HG03442 (cell line): Measurements from ENCODE around the gene CEBPB.
"Not testable (repeated sequence)": the region's sequence is repeated elsewhere in the genome, so short reads cannot be mapped to it uniquely, and the experiment has no call there.

Experiments used
- ATAC-seq: cut with Tn5 transposase; IDR thresholded peaks from one replicate; pipeline ENCODE4 v1.9.1; 2021; ENCODE audit warnings: mild to moderate bottlenecking, moderate library complexity; ENCODE audit not compliant: unreplicated experiment

The CEBPB gene

GRCh38 chr20:50190251-50191064 lies at the start of gene CEBPB:
TSS of gene CEBPB (plus strand) at chr20:50190830. CDS start at chr20:50191034, 204 bp downstream.
- ATAC-seq: peak; percentile 47

DNA sequence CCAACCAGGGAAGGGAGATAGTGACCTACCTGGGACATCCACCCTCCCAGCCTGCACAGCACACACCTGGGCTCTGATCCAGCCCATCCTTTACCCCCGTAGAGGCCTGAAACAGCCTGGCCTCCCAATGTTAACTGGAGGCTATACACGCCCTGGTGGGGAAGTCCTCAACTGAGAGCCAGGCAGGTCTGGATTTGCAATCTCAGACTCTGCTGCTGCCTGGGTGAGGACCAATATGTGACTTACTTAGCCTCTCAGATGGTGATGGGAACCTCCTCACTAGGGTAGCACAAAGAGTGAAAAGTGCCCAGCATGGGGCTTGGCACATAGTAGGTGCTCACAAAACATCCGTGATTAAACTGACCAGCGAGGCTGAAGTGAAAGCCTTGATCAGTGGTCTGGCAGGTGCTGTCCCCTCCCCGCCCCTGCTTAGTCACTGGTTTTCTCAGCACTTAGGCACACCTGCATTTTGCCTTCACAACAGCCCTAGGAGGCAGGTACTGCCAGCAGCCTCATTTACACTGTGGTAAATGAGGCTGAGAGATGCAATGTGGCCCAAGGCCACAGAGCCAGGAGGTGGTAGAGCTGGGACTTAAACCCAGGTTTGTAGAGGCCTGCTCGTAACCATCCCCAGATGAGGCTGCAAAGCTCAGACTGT lies 49.5 kb upstream of the CEBPB start:
- ATAC-seq: no peak

GRCh38 chr20:50141811-50142561 lies 48.6 kb upstream of the CEBPB start:
- no peak for ATAC-seq

- no peak for ATAC-seq
Observed at GRCh38 chr20:50142812-50143211, 47.8 kb upstream of the CEBPB start.

DNA sequence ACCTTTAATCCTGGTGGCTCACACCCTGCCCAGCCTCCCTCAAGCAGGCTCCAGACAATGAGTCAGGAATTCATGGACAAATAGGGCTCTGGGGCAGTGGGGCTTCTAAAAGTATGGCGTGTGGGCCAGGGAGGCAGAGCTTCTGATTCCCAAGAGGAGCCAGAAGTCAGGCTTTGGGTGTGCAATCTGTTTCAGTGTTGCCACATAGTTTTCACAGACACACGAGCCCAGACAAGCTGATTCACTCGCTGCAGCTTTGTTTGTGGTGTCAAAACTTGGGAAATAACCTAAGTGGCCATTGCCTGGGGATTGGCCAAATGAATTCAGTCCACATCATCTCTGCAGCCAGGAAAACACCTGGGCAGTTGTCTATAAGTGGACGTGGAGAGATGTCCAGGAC lies 46.3 kb upstream of the CEBPB start:
- ATAC-seq: no peak

DNA sequence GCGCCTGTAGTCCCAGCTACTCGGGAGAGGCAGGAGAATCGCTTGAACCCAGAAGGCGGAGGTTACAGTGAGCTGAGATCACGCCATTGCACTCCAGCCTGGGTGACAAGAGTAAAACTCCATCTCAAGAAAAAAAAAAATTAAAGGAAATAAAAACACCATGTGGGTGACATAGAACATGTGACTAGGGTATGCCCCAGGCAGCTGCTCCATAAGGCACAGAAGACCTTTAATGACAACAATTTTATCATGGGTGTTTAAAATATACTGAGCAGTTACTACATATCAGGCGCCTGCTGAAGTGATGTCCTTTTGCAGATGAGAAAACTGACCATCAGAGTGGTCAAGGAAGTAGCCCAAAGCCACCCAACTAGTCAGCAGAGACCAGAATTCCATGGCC lies 45.1 kb upstream of the CEBPB start:
- no peak for ATAC-seq

DNA sequence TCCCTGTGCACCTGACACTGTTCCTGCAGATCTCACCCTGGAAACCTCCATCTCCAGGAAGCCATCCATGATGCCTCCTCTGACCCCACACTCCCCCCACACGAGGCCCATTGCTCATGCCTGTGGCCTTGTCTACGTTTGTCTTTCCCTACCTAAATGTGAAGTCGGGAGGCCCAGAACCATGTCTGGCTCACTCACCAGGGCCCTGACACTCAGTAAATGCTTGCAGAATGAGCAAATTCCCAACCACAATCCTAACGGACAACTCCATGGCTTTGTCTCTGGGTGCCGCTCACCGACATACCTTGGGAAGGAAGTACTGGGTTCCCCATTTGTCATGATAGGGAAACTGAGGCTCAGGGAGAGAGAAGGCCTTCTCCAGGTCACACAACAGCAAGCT lies 44.4 kb upstream of the CEBPB start:
- no peak for ATAC-seq

- no peak for ATAC-seq
Observed at GRCh38 chr20:50146732-50147662, 43.6 kb upstream of the CEBPB start.

DNA sequence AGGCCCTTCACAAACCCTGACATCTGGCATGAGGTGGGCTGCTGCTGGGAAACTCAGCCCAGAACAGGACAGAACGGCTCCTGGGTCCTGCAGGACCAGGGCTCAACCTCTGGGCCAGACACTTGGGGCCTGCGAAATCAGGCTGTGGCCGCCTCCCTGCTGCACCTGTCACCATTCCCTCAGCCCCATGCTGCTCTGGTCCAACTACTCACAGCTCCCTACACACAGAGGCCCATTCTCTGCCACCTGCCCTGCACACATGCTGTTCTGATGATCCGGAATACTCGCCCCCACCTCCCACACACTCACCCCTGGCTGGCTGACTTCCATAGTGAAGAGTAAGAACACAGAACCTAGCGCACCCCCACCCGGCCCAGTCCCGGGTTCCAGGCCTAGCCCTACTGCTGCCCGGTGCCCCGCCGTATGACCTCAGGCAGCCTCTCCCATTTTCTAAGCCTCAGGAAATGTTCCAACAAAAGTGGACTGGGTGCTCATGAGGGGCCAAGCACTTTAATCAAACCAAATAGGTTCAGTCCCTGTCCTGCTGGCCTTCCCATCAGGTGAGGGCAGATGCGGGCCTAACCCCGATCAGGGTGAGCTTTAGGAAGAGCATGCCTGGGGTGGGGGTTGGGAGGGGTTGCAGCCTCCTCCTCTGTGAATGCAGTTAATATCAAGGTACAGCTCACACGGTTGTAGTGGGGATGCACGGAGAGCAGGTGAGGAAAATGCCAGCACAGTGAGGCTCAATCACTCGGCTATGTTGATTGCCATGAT lies 41.0 kb upstream of the CEBPB start:
- ATAC-seq: no peak

DNA sequence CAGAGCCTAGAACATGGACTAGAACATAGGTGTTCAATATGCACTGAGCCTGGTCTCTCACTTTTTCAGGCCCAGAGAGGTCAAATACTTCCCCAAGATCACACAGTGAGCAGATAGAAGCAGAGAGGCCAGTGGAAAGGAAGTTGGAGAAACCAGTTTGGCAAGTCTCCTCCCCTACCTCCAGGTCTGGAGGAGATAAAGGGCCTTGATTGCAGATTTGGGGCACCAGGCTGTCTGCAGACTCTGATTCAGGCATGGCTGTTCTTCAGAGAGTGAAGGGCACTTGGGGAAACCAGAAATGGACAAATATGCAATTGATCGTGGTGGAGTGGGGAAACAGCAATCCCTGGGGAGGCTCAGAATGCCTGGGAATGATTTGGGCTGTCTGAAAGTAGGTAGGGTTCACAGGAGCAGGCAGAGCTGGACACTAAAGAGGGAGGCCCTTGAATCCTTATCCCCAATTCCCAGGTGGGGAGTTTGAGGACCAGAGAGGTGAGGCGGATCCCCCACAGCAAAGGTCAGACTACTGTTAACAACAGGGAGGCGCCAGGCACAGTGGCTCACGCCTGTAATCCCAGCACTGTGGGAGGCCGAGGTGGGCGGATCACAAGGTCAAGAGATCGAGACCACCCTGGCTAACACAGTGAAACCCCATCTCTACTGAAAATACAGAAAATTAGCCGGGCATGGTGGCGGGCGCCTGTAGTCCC lies 39.4 kb upstream of the CEBPB start:
- ATAC-seq: no peak

DNA sequence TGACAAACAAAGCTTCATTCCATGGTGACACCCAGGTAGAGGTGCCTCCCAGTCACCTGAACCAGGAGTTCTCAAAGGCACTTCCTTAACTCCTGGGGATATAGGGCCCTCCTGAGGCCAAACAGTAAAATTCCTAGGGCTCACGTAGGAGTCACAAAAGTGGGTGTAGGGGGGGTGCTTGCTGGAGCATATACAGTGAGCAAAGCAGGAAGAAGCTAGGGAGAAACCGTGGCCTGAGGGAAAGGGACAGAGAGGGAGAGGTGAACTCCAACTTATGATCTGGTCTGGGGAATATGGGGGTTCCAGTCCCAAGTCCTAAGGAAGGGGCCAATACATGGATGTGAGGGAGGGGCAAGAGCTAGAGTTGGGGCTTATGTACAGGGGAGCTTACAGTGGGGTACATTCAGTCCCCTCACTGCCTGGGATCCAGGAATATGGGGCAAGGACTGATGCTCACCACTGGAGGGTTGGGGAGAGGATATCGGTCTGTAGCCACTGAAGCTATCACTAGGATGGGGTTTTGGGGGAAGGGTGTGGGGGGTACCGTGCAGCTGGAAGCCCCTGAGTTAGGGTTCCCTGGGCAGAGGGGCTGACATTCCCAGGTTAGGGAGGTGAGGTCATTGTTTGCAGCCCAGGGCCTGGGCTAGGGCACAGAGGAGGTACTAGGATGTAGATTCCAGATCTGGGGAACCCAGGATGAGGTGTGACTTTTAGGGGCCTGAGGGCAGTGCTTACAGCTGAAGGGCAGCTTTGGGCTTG lies 38.1 kb upstream of the CEBPB start:
- ATAC-seq: no peak

DNA sequence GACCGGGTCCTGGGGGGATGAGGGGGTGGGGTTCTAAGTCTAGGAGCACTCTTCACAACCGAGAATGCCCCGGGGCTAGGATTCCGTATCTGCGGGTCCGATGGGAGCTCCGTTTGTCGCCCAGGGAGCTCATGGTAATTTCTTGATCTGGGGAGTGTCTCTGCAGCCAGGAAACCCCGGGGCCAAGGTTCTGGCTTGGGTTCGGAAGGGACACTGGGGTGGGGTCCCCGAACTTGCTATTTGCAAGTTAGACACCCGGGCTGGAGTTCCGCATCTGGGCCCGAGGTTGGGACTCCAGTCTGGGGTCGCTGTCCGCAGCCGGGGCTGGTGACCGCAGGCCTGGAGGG lies 37.5 kb upstream of the CEBPB start:
- ATAC-seq: no peak

- ATAC-seq: peak; percentile 94
Observed at GRCh38 chr20:50153500-50154377, 36.9 kb upstream of the CEBPB start, which contains the start of gene PEDS1. TSS of gene PEDS1 (minus strand) at chr20:50153723. CDS start at chr20:50153637, 86 bp downstream.

DNA sequence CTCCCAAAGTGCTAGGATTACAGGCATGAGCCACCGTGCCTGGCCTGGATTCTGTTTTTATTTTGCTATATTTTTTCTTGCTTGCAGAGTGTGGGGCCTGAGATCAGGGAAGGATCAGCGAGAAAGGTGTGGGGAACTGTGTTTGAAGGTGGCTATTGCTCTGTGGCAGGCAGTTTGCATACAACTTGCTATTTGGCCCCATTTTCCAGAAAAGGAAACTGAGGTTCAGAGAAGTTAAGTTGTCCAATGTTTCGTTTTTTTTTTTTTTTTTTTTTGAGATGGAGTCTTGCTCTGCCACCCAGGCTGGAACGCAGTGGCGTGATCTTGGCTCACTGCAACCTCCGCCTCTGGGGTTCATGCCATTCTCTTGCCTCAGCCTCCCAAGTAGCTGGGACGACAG lies 29.1 kb upstream of the CEBPB start:
- not testable (repeated sequence) for ATAC-seq

DNA sequence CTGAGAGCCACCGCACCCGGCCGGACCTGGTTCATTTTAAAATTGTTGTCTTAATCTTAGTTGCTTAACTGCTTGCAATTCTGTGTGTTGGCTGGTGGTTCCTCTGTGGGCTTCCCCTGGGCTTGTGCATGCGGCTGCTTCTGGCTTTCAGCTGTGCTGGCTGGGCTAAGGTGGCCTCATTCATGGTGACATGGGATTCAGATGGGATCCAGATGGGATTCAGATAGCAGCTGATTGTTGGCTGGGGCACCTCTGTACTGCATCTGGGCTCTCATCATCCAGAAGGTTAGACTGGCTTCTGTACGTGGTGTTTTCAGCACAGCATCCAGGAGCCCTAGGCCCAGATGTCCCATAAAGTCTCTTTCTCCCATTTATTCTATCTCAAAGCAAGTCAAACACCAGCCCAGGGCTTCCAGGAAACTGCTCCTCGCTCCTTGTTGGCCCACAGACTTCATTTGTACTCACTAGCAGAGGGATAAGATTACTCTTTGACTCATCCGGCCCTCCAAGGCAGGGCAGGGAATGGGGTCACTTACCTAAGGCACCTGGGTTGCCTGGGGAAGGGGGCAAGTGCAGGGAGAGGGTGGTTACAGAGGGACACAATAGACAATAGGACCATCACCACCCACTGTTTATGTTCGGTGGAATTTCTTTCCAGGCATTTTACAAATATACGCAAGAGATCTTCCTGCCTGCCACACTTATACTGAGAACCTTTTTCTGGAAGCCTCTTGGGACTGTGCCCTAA lies 26.9 kb upstream of the CEBPB start:
- no peak for ATAC-seq

- ATAC-seq: peak; percentile 85
Observed at GRCh38 chr20:50165684-50166554, 24.7 kb upstream of the CEBPB start.
